Mucosa of descending colon (tissue), 3 donors: ENCODE results near the gene PCYT1A. TPM values are rescaled to one million over a fixed set of nuclear protein-coding genes. Genes with fewer than 3 reads are reported as not detected.
A peak's percentile ranks its signal among the peaks of the same experiment; 100 is the strongest.

Experiments used
- ATAC-seq: fragments of 200-7000 bp; cut with Tn5 transposase; one replicate; pipeline ENCODE4 v1.9.1; 2020; ENCODE audit warnings: mild to moderate bottlenecking, moderate library complexity
- DNase-seq, 3 donors: peaks; one replicate each; pipeline ENCODE4 v3.0.0-alpha.2; 2020
- H3K36me3 ChIP-seq: fragments of 200-600 bp; one replicate; pipeline ENCODE4 v1.8.0; 2021; ENCODE audit warnings: low read depth, mild to moderate bottlenecking
- H3K4me1 ChIP-seq: fragments of 200-600 bp; one replicate; pipeline ENCODE4 v1.8.0; 2021; ENCODE audit warnings: low read depth, mild to moderate bottlenecking
- H3K4me3 ChIP-seq: fragments of 200-600 bp; one replicate; pipeline ENCODE4 v1.8.0; 2021; ENCODE audit warnings: mild to moderate bottlenecking
- H3K9me3 ChIP-seq: fragments of 200-600 bp; one replicate; pipeline ENCODE4 v1.8.0; 2021; ENCODE audit warnings: mild to moderate bottlenecking
- CTCF ChIP-seq: fragments of 200-600 bp; IDR thresholded peaks from one replicate; pipeline ENCODE4 v1.8.0; 2022; ENCODE audit warnings: antibody characterized with exemption, mild to moderate bottlenecking
- intact Hi-C, 2 donors: fragments of 100-400 bp; cut with DNase I in 1 of 2; cut with micrococcal nuclease in 1 of 2; formaldehyde crosslinking; loops; one replicate each; pipeline versions ENCODE4 v1.11.0 to v1.11.1; 2022; cut with DNase I, micrococcal nuclease
- total RNA-seq, 3 donors: library from RNA; stranded (reverse); fragmentation: NEBNext Ultra II Directional in 2 of 3; extraction: Animal tissue kit (Norgen Biotek cat#: 25700) in 2 of 3; gene quantifications; one replicate each; pipeline versions ENCODE4 v1.2.1 to v1.2.4, GENCODE V29; 2021 to 2023
- donor health status: DM: no; HTN: no; CAD: no; lungs with moderate emphysema.
- donor health status: DM: no; HTN: no; CAD: no.
- donor health status: DM: no; HTN: yes; CAD: no.

The PCYT1A gene
- total RNA-seq, 3 donors from 2014 or later = 60.2 to 65.2 (median 60.4) TPM

GRCh38 chr3:196272826-196273225 lies 14.7 kb downstream of the PCYT1A start:
- DNase-seq (no peak), ATAC-seq (no peak)
- intact Hi-C loops = no loop called here
- Histone ChIP-seq H3K4me3 (no peak overlapping the region), H3K9me3 (no peaks in the 10 kb centered on the region), H3K4me1 (peaks cover 4% of the 10 kb centered on the region), H3K36me3 (no peaks in the 10 kb centered on the region)
- no peak for TF ChIP-seq CTCF

- ATAC-seq (no peak), DNase-seq (no peak)
- TF ChIP-seq CTCF = no peak
- Histone ChIP-seq H3K4me3 (no peak overlapping the region), H3K9me3 (no peaks in the 10 kb centered on the region), H3K4me1 (no peaks in the 10 kb centered on the region), H3K36me3 (no peaks in the 10 kb centered on the region)
- intact Hi-C loops = no loop called here
Measured at GRCh38 chr3:196270499-196270898, 17.0 kb downstream of the PCYT1A start.

- no peaks in the 10 kb centered on the region for H3K9me3 ChIP-seq
- DNase-seq (no peak), ATAC-seq (peak; percentile 54)
- H3K4me3 ChIP-seq = no peak overlapping the region
- H3K4me1 ChIP-seq = peaks cover 2% of the 10 kb centered on the region
- intact Hi-C loops = no loop called here
- no peak for TF ChIP-seq CTCF
- no peaks in the 10 kb centered on the region for H3K36me3 ChIP-seq
Measured at GRCh38 chr3:196268284-196269163, 19.0 kb downstream of the PCYT1A start.

- DNase-seq = no peak
- ATAC-seq = peak; percentile 71
- H3K4me3 ChIP-seq = no peak overlapping the region
- H3K4me1 ChIP-seq = peaks cover 2% of the 10 kb centered on the region
- intact Hi-C loops = no loop called here
- H3K36me3 ChIP-seq = no peaks in the 10 kb centered on the region
- H3K9me3 ChIP-seq = no peaks in the 10 kb centered on the region
- no peak for TF ChIP-seq CTCF
Measured at GRCh38 chr3:196263819-196264218, 23.7 kb downstream of the PCYT1A start.

- no peak overlapping the region for H3K4me3 ChIP-seq
- no peak for TF ChIP-seq CTCF
- no peak for DNase-seq
- ATAC-seq = no peak
- intact Hi-C loops = no loop called here
- no peaks in the 10 kb centered on the region for H3K9me3 ChIP-seq
- H3K36me3 ChIP-seq = no peaks in the 10 kb centered on the region
- H3K4me1 ChIP-seq = peaks cover 2% of the 10 kb centered on the region
Measured at GRCh38 chr3:196260784-196261183, 26.7 kb downstream of the PCYT1A start.
